HG03457 (cell line): ENCODE data around the gene SNORC.

ENCODE experiments used
- ATAC-seq: cut with Tn5 transposase; IDR thresholded peaks from one replicate; pipeline ENCODE4 v1.9.1; 2021; ENCODE audit warnings: moderate number of reproducible peaks; ENCODE audit not compliant: unreplicated experiment

Gene SNORC

GRCh38 chr2:232925153-232925820 is 55.2 kb downstream of the SNORC start:
- ATAC-seq, result no peak

- ATAC-seq, result no peak
These were observed 55.7 kb downstream of the SNORC start for GRCh38 chr2:232925821-232926156.

- no peak for ATAC-seq
These were observed 56.4 kb downstream of the SNORC start for GRCh38 chr2:232926431-232926939.

- no peak for ATAC-seq
These were observed 57.1 kb downstream of the SNORC start for GRCh38 chr2:232927032-232927792.

- no peak for ATAC-seq
These were observed 57.9 kb downstream of the SNORC start for GRCh38 chr2:232927793-232928550.
